NCI-H2029 (cell line): Measurements from ENCODE around the gene EREG.

Source experiments
- DNase-seq: peaks from one replicate; lab custom pipeline; 2025; lab: John Stamatoyannopoulos, UW

Gene EREG

DNA sequence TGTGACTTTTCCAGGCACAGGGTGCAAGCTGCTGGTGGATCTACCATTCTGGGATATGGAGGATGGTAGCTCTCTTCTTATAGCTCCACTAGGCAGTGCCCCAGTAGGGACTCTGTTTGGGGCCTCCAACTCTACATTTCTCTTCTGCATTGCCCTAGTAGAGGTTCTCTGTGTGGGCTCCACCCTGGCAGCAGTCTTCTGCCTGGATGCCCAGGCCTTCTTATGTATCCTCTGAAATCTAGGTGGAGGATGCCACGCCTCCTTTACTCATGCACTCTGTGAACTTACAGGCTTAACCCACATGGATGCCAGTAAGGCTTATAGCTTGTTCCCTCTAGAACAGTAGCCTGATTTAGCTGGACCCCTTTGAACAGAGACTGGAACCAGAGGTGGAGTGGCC, 20.9 kb upstream of the EREG start:
- no peak for DNase-seq

DNA sequence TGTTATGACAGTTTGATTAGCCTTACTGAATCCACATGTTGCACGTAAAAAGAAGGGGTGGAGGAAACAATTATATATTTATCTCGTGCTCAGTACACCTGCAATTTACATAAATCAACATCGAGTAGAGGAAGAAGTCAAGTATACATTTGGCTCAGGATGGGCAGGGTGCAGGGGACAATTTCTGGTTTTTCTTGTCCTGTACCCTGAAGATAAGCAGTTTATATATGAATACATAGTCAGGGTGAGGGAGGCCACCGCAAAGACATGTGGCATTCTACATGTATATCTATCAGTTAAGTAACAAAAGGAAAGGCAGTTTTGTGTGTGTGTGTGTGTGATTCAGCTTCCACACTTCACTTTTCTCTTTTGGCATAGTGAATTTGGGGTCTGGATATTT, 11.1 kb upstream of the EREG start:
- no peak for DNase-seq

DNA sequence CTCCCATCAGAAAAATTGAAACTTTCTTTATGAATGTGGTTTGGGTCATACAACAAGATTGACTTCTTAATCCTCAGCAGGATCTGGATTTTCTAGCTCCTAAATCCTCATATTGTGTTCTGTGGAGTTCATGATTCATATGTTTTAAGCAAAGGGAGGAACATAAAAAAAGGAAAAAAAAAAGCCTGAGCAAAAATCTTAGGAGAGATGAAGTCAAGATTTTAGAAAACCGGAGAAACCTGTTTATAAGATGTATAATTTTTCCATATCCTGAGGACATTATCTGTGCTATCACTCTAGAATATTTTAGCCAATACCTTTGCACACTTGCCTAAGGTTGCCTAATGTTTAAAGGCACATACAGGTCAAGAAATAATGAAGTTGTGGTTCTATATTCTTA, 7.0 kb upstream of the EREG start:
- DNase-seq, result no peak

DNA sequence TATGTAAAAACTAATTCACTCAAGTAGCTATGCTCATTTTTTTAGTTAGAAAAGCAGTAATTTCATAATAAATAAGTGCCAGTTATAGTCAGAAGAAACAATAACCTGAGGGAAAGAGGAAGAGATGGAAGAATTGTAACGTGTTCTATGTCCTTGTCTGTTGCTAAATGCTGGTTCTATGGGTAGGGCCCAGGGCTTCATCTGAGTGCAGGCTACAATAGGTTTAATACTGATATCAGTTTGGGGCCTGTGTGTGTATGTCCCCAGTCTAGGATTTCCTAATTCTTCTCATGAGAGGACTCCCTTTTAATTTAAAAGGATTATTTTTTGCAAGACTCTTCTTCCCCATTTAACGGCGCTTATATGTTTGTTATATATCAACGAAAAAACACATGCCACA, 3.3 kb upstream of the EREG start:
- no peak for DNase-seq

DNA sequence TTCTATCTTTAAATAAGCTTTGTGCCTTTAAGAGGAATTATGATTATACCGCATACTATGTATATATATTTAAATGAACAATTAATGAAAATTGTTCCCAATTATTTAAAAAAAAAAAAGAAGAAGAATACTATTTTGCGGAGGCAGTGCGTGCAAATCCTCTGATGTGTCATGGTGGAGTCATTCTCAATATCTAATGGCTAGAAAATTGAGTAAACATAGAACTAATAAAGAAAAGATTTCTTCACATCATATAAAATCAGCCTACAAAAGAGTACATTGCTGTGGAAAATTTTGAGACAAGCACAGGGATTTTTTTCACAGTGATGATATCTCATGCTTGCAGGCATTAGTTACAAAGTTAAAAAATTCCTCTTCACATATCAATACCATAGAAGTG, 2.6 kb upstream of the EREG start:
- no peak for DNase-seq

DNA sequence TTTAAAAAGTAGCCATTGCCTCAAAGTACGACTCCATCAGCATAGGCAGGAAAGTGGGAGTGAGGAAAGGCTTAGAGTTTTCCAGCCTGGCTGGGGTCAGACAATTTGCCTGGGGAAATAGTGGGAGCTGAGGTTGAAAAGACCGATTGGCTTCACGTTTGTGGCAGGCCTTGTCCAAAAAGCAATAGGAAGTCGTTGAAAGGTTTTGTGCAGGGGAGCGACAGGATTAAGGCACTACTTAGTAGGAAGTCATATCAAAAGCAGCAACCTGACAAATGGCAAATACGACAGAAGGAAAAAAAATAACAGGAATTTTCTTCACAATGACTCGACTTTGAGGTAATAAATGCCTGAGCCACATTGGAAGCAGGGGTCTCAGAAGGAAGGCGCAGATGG, 691 bp upstream of the EREG start:
- no peak for DNase-seq

DNA sequence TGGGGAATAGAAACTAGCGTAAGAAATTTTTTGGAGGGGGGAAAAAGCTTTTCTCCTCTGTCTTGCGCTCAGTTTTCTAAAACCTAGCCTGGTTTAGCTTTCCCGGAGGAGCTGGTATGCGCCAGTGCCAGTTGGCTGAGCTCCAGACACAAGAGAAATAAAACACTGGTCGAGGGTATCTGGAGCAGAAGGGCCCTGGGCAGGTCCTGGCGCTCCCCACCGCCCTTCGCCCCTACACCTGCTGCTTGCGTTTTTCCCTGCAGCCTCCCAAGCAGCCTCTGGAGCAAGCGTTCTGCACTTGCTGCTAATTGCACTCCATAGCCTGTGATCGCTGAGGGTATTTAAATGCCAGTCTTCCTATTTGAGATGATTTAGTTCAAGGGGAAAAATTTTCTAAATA, 816 bp downstream of the EREG start:
- DNase-seq, result peak; percentile 36

DNA sequence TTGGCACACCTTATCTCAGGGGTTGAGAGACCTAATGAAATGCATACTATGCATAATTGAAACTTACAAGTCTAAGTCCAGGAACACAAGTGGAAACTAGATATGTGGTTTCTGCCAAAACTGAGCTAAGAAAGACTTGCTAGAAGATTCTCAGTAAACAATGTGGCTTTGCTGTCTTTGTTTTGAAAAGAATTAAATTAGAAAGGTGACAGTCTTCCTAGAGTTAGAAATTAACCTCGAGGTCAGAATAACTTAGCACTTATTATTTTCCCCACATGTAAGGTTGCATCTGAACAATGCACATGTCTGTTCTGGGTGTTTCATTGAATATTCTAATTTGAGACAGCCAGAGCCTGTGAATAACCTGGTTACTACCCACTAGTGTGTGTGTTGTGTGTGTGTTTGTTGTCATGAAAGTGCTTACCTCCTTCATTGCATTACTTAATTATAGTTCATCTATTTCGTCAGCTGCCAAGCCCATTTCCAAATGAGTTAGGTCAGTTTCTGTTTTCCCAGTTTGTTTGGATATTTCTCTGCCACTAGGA, 1.5 kb downstream of the EREG start:
- DNase-seq, result no peak

DNA sequence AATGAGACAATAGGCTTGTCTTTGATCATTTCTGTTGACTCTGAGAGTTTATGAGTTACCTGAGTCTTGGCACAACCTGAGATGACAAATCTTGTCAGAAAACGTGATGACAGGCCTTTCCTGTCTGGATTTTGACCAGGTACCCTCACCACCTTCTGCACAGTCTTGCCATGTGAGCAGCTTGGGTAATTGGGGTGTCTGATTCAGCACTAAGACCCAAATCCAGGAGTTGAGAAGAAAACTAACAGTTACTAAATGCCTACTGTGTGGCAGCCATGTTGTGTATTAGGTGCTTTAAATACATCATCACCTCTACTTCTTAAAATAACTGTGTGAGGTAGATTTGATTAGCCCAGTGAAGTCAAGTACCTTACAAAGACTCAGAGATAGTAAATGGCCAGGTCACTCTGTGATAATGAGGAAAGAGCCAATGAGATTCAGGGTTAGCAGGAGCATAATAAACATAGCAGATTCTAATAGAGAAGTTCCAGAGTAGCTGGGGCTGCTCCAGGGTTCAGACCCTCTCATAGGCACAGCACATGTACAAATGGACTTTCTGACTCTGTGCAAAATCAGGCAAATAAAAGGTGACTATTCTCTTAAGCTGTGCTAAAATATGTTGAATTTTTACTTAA, 2.8 kb downstream of the EREG start:
- DNase-seq, result no peak

DNA sequence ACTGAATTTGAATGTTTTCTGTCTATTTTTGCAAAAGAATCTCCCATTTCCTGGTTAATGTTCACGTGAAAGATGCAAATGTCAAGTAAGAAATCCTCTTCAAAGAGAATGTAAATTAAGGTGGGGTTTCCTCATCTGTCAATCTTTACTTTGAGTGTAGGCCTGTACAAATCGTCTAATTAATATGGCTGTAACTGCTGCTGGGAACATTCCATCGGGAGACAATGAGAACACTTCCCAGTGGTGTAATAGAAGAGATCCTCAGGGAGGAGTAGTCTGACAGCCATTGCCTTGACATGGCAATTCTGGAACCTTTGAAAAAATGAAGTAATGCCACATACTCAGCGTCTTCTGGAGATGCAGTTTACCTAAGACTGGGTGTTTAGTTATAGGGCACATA, 3.7 kb downstream of the EREG start:
- no peak for DNase-seq

DNA sequence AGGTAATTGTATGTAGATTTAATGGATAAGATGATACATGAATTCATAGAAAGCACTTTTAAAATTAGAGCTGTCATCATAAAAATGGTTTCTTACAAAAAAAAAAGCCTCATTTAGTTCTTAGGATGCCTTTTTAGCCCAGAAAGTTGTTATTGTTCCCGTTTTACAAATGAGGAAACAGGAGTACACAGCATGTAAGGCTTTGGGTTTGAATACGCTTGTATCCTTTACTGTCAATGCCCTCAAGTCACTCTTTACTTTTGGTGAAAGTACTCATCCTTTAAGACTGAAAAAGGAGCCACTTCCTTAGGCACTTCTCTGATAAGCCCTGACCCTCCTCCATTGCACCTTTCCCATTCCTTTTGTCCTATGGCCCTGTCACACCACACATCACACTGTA, 4.9 kb downstream of the EREG start:
- DNase-seq, result no peak

DNA sequence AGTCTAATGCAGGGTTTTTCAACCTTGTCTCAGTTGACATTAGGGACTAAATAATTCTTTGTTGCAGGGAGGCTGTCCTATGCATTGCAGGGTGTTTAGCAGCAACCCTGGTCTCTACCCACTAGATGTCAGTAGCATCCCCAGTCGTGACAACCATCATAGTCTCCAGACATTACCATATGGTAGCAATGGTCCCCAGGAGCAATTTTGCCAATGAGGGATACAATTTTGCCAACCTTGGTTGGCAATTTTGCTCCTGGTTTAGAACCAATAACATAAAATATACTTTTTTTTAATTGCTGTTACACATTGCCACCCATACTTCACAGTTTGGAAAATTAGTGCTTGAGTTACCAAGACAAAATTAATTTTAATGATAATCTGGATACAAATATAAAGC, 6.0 kb downstream of the EREG start:
- DNase-seq, result peak; percentile 5

DNA sequence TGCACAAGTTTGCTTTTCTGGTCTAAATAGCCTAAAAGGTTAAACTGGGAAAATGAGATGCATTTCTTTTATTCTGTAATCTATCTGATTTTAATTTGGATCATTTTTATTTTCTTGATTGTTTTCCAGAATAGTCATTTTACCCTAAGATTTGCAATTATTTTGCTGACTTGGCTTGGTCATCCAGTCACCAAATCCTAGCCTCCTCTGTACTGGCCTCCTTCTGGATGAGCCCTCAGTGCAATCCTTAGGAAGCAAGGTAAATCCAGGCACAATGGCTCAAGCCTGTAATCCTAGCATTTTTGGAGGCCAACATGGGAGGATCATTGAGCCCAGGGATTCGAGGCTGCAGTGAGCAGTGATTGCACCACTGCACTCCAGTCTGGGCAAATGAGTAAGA, 9.2 kb downstream of the EREG start:
- no peak for DNase-seq

DNA sequence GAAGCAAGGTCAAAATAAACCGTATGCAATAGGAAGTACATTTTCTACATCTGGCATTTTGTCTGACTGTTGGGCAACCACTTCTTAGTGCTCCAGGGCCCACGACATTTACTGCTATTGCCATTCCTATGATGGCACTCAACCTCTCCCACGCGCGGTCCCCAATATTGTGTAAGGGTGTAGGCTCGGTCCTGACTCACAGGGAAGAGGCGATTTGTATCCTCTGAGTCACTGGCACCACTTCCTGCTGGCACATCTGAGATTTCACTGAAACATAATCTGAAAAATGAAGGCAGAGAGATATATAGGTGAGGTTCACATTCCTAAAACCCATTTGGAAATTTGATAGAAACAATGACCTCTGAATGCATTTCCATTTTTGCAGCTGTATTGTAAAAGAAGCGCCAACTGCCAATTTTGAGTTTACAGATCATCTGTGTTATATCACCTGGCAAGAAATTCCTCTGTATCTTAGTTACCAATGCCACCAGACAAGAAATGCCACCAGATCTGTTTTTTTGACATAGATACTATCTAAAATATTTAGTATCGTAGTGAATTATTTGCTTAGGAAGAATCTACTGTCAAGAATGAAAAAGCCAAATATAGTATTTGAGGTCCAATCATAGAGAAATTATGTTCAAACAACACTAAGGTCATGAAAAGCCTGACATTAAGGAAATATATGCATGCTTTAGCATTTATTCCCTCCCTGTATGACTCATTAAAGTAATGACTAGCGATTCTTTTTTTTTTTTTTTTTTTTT, 9.8 kb downstream of the EREG start:
- DNase-seq, result no peak

DNA sequence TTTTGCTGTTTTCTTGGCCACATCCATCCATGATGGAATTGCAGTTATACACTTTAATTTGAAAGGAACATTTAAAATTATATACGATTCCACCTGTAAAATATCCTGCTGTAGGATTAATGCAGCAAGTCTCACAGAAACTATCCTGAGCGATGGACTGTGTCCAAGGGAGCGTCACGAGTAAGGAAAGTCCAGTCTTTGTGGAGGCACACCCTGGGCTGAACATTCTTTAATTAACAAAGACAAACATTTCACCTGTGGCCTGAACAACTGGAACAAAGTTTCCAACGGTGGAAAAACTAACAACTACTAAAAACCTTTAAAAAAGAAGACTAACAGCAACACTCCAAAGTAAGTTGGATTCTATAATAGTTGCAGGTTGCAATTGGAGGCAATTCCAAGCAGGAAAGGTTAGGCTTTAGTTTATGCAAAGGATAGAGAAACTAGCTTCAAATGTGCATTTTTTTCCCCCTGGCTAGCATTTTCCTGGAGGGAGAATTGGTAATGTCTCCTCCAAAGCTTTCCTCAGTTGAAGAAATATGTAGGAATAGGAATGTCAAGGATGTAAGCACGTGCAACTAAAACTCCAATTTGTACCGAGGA, 11.0 kb downstream of the EREG start:
- DNase-seq, result no peak

DNA sequence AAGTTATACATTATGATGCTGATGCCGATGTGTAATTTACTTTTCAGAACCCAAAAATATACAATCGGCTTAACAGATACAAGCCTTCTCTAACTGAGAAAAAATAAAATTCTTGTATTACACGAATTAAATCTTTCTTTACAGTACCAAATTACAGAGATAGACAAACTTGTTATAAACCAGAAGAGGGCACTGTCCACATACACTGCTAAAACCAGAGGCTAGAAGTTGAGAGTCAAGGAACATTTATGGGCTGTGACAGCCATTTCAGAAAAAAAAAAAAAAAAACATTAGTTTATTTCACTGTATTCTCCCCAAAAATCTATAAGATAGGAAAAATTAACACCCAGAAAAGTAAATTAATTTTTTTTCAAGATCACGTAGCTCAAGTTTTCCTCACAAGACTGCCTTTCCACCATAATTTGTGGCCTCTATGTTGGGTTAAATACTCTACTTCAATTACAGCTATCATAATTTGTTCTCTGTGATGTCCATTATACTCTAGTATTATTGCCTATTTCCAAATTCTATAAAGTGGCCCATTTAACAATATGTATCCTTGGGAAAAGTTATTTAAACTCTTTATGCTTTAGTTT, 12.0 kb downstream of the EREG start:
- peak; percentile 11 for DNase-seq

DNA sequence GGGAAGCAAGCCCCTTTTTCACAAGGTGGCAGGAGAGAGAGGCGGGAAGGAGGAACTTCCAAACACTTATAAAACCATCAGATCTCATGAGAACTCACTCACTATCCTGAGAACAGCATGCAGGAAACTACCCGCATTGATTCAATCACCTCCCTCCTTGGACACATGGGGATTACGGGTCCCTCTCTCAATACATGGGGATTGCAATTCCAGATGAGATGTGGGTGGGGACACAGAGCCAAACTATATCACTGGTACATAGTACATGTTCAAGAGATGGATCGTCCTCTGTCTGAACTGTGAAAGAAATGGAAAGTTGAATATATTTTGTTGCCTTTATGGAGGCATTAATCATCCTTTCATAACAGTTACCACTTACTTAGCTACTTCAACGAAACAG, 12.8 kb downstream of the EREG start:
- no peak for DNase-seq

DNA sequence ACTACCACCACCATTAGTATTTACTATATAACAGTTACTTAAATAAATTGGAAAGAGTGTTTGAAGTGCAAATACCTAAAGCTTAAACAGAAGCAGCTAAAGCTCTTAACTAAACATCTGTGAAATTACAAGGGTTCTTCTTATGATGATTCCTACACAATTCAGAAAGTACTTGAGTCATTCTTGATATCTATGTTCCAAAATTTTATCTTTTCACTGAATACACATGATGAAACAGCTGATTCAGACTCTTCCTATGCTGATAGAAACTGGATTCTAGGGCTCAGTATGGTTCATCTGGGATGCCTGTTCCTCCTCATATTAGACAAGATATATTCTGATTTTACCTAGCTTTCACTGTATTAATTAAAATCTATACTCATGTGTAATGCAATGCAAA, 13.6 kb downstream of the EREG start:
- no peak for DNase-seq

DNA sequence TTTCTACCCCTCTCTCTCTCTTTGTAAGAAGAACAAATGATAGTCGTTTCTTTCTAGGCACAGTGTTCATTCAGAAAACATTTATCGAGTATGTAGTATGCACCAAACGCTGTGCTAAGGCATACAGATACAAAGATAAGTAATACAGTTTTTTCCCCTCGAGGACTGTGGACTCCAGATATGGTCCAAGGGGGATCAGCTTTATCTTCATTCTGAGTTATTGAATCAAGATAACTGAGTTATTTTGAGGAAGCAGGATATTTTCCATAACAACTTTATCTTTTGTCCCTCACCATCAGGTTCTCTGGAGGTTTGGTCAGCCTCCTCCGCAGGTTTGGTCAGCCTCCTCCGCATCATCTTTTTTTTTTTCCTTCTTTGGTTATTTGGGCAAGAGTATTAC, 15.0 kb downstream of the EREG start:
- no peak for DNase-seq

DNA sequence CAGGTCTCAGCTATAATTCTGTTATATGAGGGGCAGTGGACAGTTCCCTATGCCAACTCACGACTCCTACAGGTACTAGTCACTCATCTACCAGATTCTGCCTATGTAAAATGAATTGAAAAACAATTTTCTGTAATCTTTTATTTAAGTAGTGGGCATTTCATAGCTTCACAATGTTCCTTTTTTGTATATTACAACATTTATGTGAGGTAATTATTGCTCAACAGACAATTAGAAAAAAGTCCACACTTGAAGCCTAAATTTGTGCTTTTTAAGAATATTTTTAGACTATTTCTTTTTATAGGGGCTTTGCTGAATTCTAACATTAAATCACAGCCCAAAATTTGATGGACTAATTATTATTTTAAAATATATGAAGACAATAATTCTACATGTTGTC, 20.4 kb downstream of the EREG start:
- no peak for DNase-seq

DNA sequence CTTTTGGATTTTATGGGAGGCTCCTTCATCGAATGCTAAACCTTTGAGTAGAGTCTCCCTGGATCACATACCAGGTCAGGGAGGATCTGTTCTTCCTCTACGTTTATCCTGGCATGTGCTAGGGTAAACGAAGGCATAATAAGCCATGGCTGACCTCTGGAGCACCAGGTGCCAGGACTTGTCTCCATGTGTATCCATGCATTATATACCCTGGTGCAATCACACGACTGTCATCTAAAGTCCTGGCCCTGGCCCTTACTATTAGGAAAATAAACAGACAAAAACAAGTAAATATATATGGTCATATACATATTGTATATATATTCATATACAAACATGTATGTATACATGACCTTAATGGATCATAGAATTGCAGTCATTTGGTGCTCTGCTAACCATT, 21.2 kb downstream of the EREG start:
- no peak for DNase-seq

DNA sequence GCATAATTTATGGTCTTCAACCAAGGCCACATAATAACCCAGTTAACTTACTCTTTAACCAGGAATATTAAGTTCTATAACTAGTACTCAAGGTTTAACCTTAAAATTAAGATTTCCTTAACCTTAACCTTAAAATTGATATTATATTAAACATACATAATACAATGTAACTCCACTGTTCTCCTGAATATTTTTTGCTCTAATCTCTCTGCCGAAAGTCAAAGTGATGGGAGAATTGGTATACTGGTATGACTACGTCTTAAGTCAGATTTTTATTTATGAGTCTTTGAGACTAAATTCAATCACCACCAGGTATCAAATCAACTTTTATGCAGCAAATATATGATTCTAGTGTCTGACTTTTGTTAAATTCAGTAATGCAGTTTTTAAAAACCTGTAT, 22.8 kb downstream of the EREG start:
- DNase-seq, result no peak

DNA sequence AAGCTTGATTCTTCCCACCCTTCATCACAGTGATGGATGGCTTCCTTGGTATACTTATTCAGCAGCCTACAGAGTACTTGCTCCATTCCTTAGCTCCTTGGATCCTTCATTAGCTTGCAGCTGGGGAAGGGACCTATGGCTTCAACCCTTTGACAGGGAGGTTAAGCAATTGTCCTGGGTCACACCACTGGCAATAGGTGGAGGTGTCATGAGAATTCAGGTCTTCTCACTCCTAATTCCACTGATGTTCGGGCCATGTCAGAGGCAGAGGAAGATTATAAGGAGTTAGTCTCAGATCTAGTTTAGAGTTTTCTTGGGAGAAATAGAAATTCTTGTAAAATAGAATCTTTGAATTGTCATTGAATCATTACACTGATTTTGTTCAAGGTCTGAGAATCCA, 24.5 kb downstream of the EREG start:
- DNase-seq, result no peak
